Hepatocyte (in vitro differentiated cells): ENCODE data around the gene MBNL1. TPM values are rescaled to one million over a fixed set of nuclear protein-coding genes. Genes with fewer than 3 reads are reported as not detected.

ENCODE experiments used
- DNase-seq: peaks from one replicate; pipeline ENCODE4 v3.0.0-alpha.2; 2016; ENCODE audit warnings: low spot score
- H2AFZ ChIP-seq: fragments of 200-600 bp; sonication (generic); 2 replicates; pipeline ENCODE4 v1.6.0; 2016; ENCODE audit warnings: antibody characterized with exemption, mild to moderate bottlenecking
- H3K27ac ChIP-seq: fragments of 200-600 bp; sonication (generic); 2 replicates; pipeline ENCODE4 v1.5.1; 2016; ENCODE audit warnings: mild to moderate bottlenecking
- H3K27me3 ChIP-seq: fragments of 200-600 bp; sonication (generic); 2 replicates; pipeline ENCODE4 v1.6.1; 2016
- H3K36me3 ChIP-seq: fragments of 200-600 bp; sonication (generic); replicated peaks from 2 replicates; pipeline ENCODE4 v1.5.1; 2016; ENCODE audit warnings: low read depth; ENCODE audit not compliant: insufficient read depth
- H3K4me1 ChIP-seq: fragments of 200-600 bp; sonication (generic); 2 replicates; pipeline ENCODE4 v1.5.1; 2016; ENCODE audit warnings: mild to moderate bottlenecking, moderate library complexity; ENCODE audit not compliant: insufficient read depth
- H3K4me2 ChIP-seq: fragments of 200-600 bp; sonication (generic); 2 replicates; pipeline ENCODE4 v1.6.0; 2016
- H3K4me3 ChIP-seq: fragments of 200-600 bp; sonication (generic); 2 replicates; pipeline ENCODE4 v1.5.1; 2016; ENCODE audit warnings: mild to moderate bottlenecking
- H3K79me2 ChIP-seq: fragments of 200-600 bp; sonication (generic); 2 replicates; pipeline ENCODE4 v1.6.0; 2017; ENCODE audit warnings: mild to moderate bottlenecking
- H3K9me2 ChIP-seq: fragments of 200-600 bp; sonication (generic); replicated peaks from 2 replicates; pipeline ENCODE4 v1.6.0; 2017; ENCODE audit warnings: mild to moderate bottlenecking; ENCODE audit not compliant: insufficient read depth
- H3K9me3 ChIP-seq: fragments of 200-600 bp; sonication (generic); 2 replicates; pipeline ENCODE4 v1.5.1; 2016; ENCODE audit warnings: low read depth, mild to moderate bottlenecking
- H4K20me1 ChIP-seq: fragments of 200-600 bp; sonication (generic); 2 replicates; pipeline ENCODE4 v1.6.0; 2016; ENCODE audit warnings: mild to moderate bottlenecking; ENCODE audit not compliant: insufficient read depth, poor library complexity, severe bottlenecking
- CTCF ChIP-seq: fragments of 200-600 bp; sonication (generic); IDR thresholded peaks from 2 replicates; pipeline ENCODE4 v1.5.1; 2016; ENCODE audit warnings: antibody characterized with exemption, mild to moderate bottlenecking; ENCODE audit not compliant: poor library complexity
- EZH2 ChIP-seq: fragments of 200-600 bp; sonication (generic); IDR thresholded peaks from 2 replicates; pipeline ENCODE4 v1.6.1; 2016; ENCODE audit warnings: antibody characterized with exemption, mild to moderate bottlenecking, borderline replicate concordance
- EZH2phosphoT487 ChIP-seq: fragments of 200-600 bp; sonication (generic); IDR thresholded peaks from one replicate; pipeline ENCODE4 v1.6.1; 2018; ENCODE audit warnings: antibody characterized with exemption, mild to moderate bottlenecking, low read depth, moderate library complexity; ENCODE audit not compliant: unreplicated experiment, severe bottlenecking
- WGBS: methylation state at CpG from one replicate; pipeline ENCODE4 v1.1.6; 2016; ENCODE audit warnings: low lambda C conversion rate; ENCODE audit errors: missing lambda C conversion rate; 5-methylcytosine and 5-hydroxymethylcytosine counted together
- polyA plus RNA-seq: library from polyadenylated mRNA; unstranded; fragments of >200 nt; fragmentation: Nextera tagmentation; extraction: Ambion mirVana; gene quantifications from 2 replicates; pipeline ENCODE4 v1.2.1, GENCODE V29; 2016
- total RNA-seq: library from RNA; depleted of rRNA; stranded (reverse); fragments of >200 nt; gene quantifications from 2 replicates; pipeline ENCODE4 v1.2.3, GENCODE V29; 2014

Gene MBNL1
- total and polyA plus RNA-seq, 2 experiments from 2014 or later = 20.5 to 104 TPM

- Histone ChIP-seq H2AFZ (no peak overlapping the region), H3K4me3 (no peak overlapping the region), H3K4me1 (no peaks in the 10 kb centered on the region), H3K79me2 (peaks cover 68% of the 10 kb centered on the region), H3K27ac (no peak overlapping the region), H3K9me2 (no peaks in the 10 kb centered on the region), H4K20me1 (peaks cover 3% of the 10 kb centered on the region), H3K36me3 (no peaks in the 10 kb centered on the region), H3K27me3 (no peaks in the 10 kb centered on the region), H3K4me2 (no peak overlapping the region), H3K9me3 (no peaks in the 10 kb centered on the region)
- DNase-seq = no peak
- no peak for TF ChIP-seq CTCF
- TF ChIP-seq EZH2phosphoT487 = no peak
- TF ChIP-seq EZH2 = no peak
- WGBS = 95% methylated on average over 4 of the region's 4 CpGs
Observed at GRCh38 chr3:152346058-152346457, 77.3 kb downstream of the MBNL1 start.

GRCh38 chr3:152346740-152347139, 78.0 kb downstream of the MBNL1 start:
- H3K9me2 ChIP-seq = no peaks in the 10 kb centered on the region
- no peaks in the 10 kb centered on the region for H3K36me3 ChIP-seq
- H3K4me3 ChIP-seq = no peak overlapping the region
- H3K27me3 ChIP-seq = no peaks in the 10 kb centered on the region
- no peak overlapping the region for H3K27ac ChIP-seq
- peaks cover 3% of the 10 kb centered on the region for H4K20me1 ChIP-seq
- WGBS = 97% methylated on average over 2 of the region's 2 CpGs
- no peak overlapping the region for H3K4me2 ChIP-seq
- H3K4me1 ChIP-seq = no peaks in the 10 kb centered on the region
- no peak overlapping the region for H2AFZ ChIP-seq
- no peaks in the 10 kb centered on the region for H3K9me3 ChIP-seq
- peaks cover 66% of the 10 kb centered on the region for H3K79me2 ChIP-seq
- DNase-seq = no peak
- no peak for TF ChIP-seq CTCF
- TF ChIP-seq EZH2phosphoT487 = no peak
- TF ChIP-seq EZH2 = no peak

- H3K36me3 ChIP-seq = no peaks in the 10 kb centered on the region
- peaks cover 68% of the 10 kb centered on the region for H3K79me2 ChIP-seq
- no peaks in the 10 kb centered on the region for H3K9me3 ChIP-seq
- WGBS = 82% methylated on average over 2 of the region's 2 CpGs
- H3K4me3 ChIP-seq = no peak overlapping the region
- H4K20me1 ChIP-seq = peaks cover 3% of the 10 kb centered on the region
- no peaks in the 10 kb centered on the region for H3K4me1 ChIP-seq
- H2AFZ ChIP-seq = no peak overlapping the region
- H3K9me2 ChIP-seq = no peaks in the 10 kb centered on the region
- no peaks in the 10 kb centered on the region for H3K27me3 ChIP-seq
- no peak for DNase-seq
- no peak overlapping the region for H3K4me2 ChIP-seq
- H3K27ac ChIP-seq = no peak overlapping the region
- TF ChIP-seq CTCF (no peak), EZH2phosphoT487 (no peak), EZH2 (no peak)
Observed at GRCh38 chr3:152348436-152349177, 79.9 kb downstream of the MBNL1 start.

DNA sequence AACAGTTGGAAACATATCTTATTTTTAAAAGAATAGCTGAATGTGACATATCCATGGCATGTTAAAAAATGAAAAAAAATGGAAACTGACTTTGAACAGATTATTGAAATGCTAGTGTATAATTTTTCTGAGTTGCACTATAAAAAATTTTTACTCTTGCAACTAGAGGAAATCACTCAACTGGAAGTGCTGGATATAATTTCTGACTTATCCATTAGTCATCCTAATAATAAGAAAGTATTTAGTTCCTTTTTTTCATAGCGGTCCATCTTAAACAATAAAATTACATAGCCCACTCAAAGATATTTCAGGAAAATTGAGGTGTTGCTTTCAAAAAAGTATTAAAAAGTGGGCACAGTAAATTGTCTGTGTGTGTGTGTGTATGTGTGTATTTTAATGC, 80.7 kb downstream of the MBNL1 start:
- Histone ChIP-seq H2AFZ (no peak overlapping the region), H3K9me2 (no peaks in the 10 kb centered on the region), H3K79me2 (peaks cover 75% of the 10 kb centered on the region), H4K20me1 (peaks cover 3% of the 10 kb centered on the region), H3K9me3 (no peaks in the 10 kb centered on the region), H3K4me1 (no peaks in the 10 kb centered on the region), H3K27me3 (no peaks in the 10 kb centered on the region), H3K27ac (no peak overlapping the region), H3K4me3 (no peak overlapping the region), H3K36me3 (no peaks in the 10 kb centered on the region), H3K4me2 (no peak overlapping the region)
- no peak for DNase-seq
- TF ChIP-seq EZH2phosphoT487 = no peak
- no peak for TF ChIP-seq CTCF
- no peak for TF ChIP-seq EZH2
- 93% methylated on average over 1 of the region's 1 CpG for WGBS
